Forelimb muscle (tissue), 1 donor: ENCODE results near the gene SLC22A2. TPM values are rescaled to one million over a fixed set of nuclear protein-coding genes. Genes with fewer than 3 reads are reported as not detected.
"Not testable (repeated sequence)": the region's sequence is repeated elsewhere in the genome, so short reads cannot be mapped to it uniquely, and the experiment has no call there.

ENCODE experiments used
- DNase-seq: peaks from one replicate; pipeline ENCODE4 v3.0.0-alpha.2; 2013; ENCODE audit warnings: low read depth
- polyA plus RNA-seq: library from polyadenylated mRNA; unstranded; fragments of 120-200 nt; gene quantifications from one replicate; pipeline ENCODE4 v1.2.1, GENCODE V29; 2013; ENCODE audit not compliant: insufficient read length

The SLC22A2 gene
- polyA plus RNA-seq, 1 donor = not detected

DNA sequence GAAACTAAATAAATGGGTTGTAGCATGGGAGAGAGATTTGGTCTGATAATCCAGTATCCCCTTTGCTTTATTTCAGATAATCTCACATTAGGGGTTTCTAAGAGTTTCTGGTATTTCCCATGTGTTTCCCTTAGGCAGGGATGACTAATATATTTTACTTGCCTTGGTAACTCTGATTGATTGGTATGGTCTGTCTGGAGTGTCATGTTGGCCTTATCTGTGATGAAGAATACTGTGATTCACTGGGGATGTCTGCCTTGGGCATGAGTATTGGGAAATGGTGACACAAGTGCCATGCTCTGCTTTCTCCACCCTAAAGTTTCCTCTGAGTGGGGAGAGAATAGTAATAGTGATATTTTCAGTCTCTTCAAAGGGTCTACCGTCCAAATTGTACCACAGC, 10.1 kb downstream of the SLC22A2 start:
- no peak for DNase-seq

DNA sequence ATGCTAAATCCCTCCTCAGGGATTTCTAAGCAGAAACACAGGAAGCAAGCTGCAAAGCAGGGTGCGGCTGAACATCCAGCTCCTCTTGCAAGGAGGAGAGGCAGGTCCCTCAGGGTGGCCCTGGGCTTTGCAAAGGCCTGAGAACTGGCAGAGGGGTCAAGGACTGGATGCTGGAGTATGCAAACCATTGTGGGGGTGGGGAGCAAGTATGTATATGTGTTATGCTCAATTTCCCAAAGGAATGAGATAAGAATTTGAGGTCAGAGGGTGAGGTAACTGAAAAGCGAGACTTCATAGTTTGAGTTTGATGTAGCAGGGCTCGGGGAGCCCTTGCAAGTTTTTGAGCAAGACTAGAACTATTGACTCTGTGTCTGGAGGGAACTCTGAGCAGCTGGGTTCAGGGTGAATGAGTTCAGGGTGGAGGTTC, 11.2 kb downstream of the SLC22A2 start:
- no peak for DNase-seq

DNA sequence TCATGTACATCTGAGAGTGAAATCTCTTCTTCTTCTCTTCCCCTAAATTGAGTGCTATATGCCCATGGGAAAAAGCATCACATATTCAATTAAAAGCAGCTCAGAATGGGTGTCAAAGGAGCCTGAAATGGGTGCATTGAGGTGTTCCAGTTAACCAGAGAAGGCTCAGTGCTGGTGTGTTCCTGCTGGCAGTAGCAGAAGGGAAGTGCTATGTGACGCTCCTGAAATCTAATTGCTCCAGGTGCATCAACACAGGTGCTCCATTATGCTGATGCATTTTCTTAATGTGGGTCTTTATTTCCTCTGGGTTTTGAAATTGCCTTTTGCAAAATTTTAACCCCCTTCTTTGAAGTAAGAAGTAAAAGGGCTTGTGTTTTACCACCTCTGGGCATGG, 17.9 kb downstream of the SLC22A2 start:
- no peak for DNase-seq

DNA sequence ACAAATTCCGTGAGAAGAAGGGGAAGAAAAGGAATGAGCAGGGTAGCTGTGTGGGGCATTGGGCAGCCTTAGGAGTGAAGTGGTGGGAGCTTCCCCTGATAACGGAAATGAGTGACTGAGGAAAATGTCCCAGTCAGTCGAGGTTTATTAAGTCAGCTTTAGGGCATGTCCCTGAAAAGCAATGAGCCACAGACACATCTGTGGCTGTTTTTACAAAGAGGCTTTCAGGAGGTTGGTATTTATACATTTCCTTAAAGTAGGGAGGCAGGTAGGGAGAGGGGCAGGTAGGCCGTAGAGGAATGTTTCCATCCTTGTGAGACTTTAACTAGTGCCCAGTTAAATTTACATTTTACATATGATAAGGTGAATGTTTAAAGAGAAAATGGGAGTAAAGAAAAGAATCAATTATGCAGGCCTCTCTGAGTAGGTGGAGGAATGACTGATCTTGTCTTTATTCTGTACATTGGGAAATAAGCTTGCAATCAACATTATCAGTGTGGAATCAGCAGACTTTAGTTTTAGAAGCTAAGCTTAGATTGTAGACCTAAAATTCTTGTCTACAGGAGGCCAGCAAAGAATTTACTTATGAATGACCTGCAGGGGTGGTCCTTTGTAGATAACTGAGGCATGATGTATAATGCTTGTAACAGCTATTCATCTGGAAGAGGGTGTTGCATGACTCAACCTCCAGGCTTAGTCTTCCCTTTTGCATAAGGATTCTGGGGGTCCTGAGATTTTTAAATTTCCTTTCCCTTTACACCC, 18.5 kb downstream of the SLC22A2 start:
- DNase-seq = no peak

DNA sequence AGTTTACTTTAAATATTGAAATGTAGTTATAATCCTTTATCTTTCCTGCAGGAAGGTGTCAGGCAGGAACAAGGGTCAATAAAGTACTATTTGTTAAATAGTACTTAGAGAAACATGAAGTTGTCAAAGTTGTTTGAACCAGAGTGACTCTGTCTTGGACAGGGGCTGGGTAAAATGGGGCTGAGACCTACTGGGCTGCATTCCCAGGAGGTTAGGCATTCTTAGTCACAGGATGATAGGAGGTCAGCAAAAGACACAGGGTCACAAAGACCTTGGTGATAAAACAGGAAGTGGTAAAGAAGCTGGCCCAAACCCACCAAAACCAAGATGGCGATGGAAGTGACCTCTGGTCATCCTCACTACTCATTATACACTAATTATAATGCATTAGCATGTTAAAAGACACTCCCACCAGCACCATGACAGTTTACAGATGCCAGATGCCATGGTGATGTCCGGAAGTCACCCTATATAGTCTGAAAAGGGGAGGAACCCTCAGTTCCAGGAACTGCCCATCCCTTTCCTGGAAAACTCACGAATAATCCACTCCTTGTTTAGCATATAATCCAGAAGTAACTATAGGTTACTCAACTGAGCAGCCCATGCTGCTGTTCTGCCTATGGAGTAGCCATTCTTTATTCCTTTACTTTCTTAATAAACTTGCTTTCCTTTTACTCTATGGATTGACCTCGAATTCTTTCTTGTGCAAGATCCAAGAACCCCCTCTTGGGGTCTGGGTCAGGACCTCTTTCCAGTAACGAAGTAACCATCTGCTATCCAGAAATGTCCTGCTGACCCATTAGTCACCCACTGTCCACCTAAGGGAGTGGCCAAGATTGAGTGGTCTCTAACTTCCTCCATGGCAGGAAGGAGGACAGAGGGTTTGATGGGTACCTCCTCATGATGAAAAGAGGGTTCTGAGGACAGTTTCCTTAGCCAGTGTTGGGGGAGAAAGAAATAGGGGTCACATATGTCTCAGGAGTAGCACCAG, 19.6 kb downstream of the SLC22A2 start:
- no peak for DNase-seq

DNA sequence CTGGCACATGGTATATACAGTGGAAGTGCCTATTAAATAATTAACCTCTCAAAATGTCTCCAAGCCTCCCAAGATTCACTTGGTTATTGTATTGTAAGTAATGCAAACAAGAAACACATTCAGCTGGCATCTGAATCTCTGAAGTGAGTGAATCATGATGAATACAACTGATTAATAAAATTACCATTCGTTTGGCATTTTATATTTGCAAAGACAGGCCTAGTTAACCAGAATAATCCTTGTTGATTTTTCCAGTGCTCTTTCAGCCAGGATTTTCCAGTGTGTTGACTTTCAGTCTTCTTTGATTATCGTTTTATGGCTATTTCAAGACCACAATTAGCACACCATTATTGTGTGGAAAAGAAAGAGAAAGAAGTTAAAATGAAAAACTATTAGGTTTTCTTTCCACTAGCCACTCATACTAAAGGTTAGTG, 20.3 kb downstream of the SLC22A2 start:
- DNase-seq = no peak

DNA sequence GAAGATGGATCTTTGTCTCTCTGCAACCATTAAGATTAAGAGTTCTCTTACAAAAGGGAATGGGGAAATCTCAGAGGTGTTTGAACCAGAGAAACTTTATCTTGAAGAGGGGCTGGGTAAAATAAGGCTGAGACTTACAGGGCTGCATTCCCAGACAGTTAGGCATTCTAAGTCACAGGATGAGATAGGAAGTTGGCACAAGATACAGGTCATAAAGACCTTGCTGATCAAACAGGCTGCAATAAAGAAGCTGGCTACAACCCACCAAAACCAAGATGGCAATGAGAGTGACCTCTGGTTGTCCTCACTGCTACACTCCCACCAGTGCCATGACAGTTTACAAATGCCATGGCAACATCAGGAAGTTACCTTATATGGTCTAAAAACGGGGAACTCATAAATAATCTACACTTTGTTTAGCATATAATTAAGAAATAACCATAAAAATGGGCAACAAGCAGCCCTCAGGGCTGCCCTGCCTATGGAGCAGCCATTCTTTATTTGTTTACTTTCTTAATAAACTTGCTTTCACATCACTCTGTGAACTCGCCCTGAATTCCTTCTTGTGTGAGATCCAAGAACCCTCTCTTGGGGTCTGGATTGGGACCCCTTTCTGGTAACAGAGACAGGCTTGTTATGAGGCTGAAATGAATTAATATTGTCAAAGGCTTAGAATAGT, 20.9 kb downstream of the SLC22A2 start:
- not testable (repeated sequence) for DNase-seq

DNA sequence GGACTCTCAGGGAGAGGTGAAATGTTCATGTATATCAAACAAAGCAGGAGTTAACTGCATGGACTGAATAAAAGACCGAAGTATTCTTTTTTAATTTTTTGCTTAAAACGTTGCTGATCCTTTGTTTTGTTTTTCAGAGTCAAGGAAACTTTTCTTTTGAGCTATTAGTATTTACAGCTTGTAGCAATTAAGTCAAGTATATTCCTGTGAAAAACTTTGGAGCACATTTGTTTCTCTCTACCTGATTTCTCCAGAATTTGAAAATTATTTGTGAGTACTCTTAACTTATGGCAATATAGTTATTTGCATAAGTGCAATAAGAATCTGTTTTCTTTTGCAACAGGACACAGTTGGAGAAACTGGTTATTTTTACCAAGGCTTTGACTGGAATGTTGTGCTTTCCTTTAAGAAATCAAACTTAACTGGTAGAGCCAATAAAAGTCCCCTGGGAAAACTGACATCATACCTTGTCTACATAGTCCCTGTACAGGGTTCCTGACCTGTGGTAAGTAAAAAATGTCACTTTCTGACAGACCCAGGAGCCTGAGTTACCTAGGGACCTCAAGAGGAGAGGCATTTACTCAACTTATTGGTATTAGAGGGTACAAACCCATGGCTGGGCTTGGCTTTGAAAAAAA, 22.3 kb downstream of the SLC22A2 start:
- not testable (repeated sequence) for DNase-seq

DNA sequence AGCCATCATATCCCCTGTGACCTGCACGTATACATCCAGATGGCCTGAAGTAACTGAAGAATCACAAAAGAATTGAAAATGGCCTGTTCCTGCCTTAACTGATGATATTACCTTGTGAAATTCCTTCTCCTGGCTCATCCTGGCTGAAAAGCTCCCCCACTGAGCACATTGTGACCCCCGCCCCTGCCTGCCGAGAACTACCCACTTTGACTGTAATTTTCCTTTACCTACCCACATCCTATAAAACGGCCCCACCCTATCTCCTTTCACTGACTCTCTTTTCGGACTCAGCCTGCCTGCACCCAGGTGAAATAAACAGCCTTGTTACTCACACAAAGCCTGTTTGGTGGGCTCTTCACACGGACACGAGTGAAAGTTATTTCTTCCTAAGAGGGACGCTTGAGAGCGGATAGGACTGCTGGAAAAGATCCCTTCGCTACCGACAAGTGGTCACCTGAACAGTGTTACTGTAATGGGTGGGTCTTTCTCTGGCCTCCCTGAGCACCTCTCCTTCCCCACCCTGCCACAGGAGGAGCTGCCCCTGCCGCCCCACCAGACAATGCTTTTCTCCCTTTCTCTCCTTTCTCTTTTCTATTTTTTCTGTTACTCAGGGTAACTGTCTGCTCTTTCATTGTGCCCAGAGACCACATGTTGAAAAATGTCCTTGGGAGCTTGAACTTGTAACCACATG, 24.5 kb downstream of the SLC22A2 start:
- DNase-seq = not testable (repeated sequence)

DNA sequence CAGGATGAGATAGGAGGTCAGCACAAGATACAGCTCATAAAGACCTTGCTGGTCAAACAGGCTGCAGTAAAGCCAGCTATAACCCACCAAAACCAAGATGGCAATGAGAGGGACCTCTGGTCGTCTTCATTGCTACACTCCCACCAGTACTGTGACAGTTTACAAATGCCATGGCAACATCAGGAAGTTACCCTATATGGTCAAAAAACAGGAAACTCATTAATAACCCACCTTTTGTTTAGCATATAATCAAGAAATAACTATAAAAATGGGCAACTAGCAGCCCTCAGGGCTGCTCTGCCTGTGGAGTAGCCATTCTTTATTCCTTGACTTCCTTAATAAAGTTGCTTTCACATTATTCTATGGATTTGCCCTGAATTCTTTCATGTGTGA, 30.9 kb downstream of the SLC22A2 start:
- DNase-seq = no peak

DNA sequence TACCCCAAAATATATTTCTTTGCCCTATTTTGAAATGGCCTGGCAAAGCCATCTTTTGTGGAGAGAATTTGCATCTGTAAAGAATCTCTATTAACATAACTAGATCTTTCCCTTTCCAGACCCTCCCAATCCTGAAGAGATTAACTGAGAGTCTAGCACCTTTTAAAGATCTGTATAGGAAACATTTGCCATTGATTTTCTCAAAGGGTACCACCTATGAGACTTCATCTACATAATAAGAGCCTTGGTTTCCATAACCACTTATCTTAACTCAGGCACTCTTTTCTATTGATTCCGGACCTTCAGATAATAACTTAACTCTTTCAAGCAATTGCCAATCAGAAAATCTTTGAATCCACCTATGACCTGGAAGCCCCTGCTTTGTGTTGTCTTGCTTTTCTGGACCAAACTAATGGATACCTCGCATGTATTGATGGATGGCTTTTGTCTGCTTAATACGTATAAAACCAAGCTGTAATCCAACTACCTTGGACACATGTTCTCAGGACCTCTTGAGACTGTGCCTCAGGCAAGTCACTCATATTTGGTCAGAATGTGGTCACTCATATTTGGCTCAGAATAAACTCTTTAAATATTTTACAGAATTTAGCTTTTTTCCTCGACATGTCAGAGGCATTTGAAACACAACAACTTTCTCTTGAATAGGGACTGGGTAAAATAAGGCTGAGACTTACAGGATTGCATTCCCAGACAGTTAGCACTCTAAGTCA, 31.4 kb downstream of the SLC22A2 start:
- DNase-seq = no peak

DNA sequence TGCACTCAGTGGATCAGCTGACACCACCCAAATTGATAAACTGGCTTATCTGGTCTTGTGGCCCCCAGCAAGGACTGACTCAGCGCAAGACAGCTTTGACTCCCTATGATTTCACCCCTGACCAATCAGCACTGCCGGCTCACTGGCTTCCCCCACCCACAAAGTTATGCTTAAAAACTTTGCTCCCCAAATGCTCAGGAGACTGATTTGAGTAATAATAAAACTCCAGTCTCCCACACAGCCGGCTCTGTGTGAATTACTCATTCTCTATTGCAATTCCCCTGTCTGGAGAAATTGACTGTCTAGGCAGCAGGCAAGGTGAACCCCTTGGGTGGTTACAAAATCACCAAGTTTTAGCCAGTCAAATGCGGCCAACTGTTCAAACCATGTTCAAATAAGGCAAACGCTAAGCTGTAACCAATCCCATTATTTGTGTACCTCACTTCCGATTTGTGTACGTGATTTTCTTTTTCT, 32.5 kb downstream of the SLC22A2 start:
- DNase-seq = no peak

DNA sequence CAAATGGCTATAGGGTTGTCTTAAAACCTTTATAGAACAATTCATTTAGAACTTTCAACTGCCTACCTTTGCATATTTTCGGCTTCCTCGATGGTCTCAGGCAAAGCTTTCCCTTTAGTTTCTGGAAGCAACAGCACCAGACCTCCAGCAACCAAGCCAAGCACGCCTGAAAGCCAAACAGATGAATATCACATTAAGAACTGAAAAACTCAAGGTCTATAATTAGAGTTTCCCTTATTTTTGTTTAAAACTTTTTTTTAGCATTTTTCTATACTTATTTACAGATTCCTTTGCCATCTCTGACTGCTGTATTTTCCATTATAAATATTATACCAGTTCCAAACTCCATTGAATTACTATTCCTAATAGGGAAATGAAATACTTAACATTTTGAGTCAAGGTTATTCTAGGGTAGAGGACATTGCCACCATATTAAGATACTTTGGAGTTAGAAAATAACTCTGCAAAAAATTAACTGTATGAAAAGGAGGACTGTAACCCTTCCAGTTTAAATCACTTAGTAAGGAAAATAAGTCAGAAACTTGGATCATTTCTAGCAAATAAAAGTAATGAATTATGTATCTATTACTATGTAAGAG, 33.9 kb downstream of the SLC22A2 start:
- DNase-seq = no peak

DNA sequence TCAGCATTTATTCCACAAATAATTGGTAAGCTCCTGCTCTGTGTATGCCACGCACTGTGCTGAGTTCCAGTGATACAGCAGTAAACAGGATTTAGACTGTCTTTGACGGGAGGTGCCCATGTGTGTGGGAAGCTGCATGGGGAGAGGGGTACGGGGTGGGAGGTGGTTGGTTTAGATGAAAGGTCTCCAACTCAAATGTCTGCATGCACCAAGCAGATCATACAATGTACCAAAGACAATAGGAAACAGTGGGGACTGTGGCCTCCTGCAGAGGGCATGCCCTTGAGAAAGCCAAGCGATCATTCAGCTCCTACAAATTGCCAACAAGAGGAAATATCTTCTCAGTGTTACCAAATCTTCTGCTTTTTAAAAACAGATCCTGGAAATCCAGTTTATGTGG, 36.1 kb downstream of the SLC22A2 start:
- DNase-seq = no peak

DNA sequence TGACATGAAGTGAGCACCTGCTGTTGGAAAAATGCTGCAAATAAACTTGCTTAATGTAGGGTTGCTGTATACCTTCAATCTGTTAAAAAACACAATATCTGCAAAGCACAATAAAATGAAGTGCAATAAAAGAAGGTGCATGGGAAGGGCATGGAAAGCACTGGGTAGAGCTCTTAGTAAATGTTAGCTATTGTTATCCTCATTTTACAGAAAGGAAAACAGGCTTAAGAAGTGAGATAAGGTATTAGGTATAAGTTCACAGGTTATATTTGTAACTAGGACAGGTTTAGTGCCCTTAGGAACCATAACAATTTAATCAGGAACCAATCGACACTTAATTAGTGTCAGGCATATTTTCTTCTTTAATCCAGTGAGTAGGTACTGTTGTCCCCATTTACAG, 36.7 kb downstream of the SLC22A2 start:
- no peak for DNase-seq

DNA sequence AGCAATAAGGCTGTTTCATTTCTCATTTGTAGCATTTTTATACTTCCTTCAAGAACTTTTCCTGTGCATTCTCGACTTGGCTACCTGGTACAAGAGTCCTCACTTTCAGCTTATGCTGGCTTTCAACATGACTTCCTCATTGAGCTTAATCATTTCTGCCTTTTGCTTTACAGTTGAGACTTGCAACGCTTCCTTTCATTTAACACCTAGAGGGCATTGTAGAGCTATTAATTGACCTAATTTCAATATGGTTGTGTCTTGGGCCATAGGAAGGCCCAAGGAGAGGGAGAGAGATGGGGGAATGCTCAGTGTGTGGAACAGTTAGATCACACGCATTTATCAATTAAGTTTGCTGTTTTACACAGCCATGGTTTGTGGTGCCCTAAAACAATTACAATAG, 37.2 kb downstream of the SLC22A2 start:
- no peak for DNase-seq

DNA sequence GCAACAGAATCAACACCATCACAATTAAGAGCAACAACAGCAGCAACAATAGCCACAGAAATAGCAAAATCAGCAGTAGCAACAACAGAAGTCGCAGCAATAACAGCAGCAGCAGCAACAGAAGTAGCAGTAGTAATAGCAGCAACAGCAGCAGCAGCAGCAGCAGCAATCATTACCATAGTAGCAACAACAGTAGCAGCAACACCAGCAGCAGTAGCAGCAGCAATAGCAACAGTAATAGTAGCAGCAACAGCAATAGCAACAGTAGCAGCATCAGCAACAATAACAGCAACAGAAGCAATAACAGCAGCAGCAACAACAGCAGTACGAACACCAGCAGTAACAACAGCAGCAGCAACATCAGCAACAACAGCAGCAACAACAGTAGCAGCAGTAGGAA, 39.8 kb downstream of the SLC22A2 start:
- DNase-seq = no peak

DNA sequence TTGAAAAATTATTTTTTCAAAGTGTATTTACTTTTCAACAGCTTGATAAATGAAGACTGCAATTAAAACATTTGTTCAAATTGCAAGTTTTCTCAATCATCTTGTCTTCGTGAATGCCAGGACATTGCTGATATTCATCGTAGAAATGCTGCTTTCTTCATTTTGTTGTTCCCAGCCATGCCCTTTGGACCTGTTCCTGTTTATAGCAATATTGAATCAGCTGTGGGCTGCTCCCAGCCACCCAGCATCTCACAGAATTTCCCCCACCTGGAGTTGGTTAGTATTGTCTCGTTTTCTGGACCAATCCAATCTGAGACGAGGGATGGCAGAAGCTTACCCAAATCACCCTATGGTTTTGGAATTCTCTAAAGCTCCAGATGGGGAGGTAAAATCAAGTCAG, 40.8 kb downstream of the SLC22A2 start:
- no peak for DNase-seq

DNA sequence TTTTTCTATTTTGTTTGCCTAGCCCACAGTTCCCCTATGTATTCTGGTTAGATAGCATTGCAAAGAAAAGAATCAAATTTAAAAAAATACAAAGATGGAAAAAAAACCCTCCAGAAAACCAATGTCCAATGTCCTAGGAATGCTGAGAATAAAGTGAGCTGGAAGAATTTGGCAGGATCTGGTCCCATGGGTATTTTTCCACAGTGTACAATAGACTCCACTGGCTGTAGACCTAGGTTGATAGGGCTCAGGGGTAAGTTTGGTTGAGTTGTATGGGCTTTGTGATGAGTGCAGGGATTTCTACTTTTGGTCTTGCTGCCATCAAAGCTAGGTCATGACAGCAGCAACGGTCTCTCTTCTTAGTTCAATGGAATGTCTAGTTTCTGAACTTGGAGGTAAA, 41.5 kb downstream of the SLC22A2 start:
- peak; percentile 43 for DNase-seq

DNA sequence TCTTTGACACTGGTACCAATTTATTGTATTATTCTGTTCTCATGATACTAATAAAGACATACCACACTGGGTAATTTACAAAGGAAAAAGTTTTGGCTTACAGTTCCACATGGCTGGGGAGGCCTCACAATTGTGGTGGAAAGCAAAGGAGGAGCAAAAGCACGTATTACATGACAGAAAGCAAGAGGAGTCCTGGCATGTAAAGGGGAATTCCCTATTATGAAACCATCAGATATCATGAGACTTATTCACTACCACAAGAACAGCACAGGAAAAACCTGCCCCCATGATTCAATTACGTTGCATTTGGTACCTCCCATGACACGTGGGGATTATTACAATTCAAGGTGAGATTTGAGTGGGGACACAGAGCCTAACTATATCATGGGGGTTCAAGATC, 43.4 kb downstream of the SLC22A2 start:
- DNase-seq = no peak
